Smooth muscle cell of trachea (primary cell): ENCODE results near the gene CDC42. TPM values are rescaled to one million over a fixed set of nuclear protein-coding genes. Genes with fewer than 3 reads are reported as not detected.

ENCODE experiments used
- total RNA-seq: library from RNA; depleted of rRNA; stranded (reverse); fragments of >200 nt; gene quantifications from 2 replicates; pipeline ENCODE4 v1.2.1, GENCODE V29; 2014

CDC42 gene
- total RNA-seq, result 372 and 518 TPM in 2 replicates

DNA sequence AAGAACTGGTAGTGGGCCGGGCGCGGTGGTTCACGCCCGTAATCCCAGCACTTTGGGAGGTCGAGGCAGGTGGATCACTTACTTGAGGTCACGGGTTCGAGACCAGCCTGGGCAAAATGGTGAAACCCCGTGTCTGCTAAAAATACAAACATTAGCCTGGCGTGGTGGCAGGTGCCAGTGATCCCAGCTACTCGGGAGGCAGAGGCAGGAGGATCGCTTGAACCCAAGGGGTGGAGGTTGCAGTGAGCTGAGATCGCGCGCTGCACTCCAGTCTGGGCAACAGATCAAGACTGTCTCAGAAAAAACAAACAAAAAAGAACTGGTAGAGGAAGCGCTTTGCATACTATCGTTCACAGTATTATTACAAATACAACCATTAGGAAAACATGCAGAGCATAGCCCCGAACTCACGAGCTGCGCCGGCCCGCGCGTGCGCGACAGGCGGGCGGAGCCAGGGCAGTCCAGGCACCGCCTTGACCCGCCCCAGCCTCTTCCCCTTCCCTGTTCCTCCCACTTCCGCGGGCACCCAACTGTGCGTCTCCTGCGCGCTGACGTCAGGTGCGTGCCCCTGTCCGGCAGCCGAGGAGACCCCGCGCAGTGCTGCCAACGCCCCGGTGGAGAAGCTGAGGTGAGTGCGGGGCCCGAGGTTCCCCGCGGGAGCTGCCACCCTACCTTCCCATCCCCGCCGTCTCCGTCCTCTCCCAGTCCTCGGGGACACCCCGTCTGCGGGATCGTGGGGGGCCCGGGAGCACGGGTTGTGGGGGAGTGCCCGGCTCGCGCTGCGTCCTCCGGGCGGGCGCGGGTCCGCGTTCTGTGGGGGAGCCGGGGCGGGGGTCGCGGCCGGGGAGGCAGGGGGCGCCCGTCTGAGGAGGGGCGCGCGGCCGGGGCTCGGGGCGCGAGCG is at the start of gene CDC42:
TSS of gene CDC42 (plus strand) at position 595 of the 902 bp plus-strand sequence. CDS start 25,770 bp downstream, outside the sequence.

Other genes starting within 250 kb of the CDC42 start
- gene LDLRAD2, start 240.4 kb upstream of the CDC42 start, total RNA-seq, result 0.29 TPM in 1 of 2 replicates, not detected in the other
- 175 and 345 TPM in 2 replicates for gene HSPG2, start 115.4 kb upstream of the CDC42 start, total RNA-seq
- gene CELA3B, start 75.7 kb upstream of the CDC42 start, total RNA-seq, result not detected in 2 replicates
- gene CELA3A, start 51.1 kb upstream of the CDC42 start, total RNA-seq, result not detected in 2 replicates
- gene WNT4, start 90.4 kb downstream of the CDC42 start, total RNA-seq, result not detected in 2 replicates